Heart right ventricle (tissue), 16 donors: ENCODE results near the gene GALT. TPM values are rescaled to one million over a fixed set of nuclear protein-coding genes. Genes with fewer than 3 reads are reported as not detected.
"Not testable (repeated sequence)": the region's sequence is repeated elsewhere in the genome, so short reads cannot be mapped to it uniquely, and the experiment has no call there.

ENCODE experiments used
- ATAC-seq, 8 donors: fragments of 200-7000 bp; cut with Tn5 transposase; one replicate each; pipeline ENCODE4 v1.9.1; 2020; ENCODE audit warnings: mild to moderate bottlenecking in 8 of 8, moderate library complexity in 8 of 8, moderate number of reproducible peaks in 1 of 8
- DNase-seq, 2 donors: peaks; one replicate each; pipeline ENCODE4 v3.0.0-alpha.2; 2020
- H3K27ac ChIP-seq, 10 donors: fragments of 200-600 bp; sonication (generic) in 2 of 10; one replicate each; pipeline versions ENCODE4 v1.5.0 to v1.8.0; 2020 to 2022; ENCODE audit warnings: mild to moderate bottlenecking in 3 of 10
- H3K27me3 ChIP-seq, 7 donors: fragments of 200-600 bp; one replicate each; pipeline ENCODE4 v1.8.0; 2021 to 2022; ENCODE audit warnings: mild to moderate bottlenecking in 2 of 7
- H3K36me3 ChIP-seq, 9 donors: fragments of 200-600 bp; sonication (generic) in 1 of 9; one replicate each; pipeline versions ENCODE4 v1.5.0 to v1.8.0; 2020 to 2022; ENCODE audit warnings: mild to moderate bottlenecking in 2 of 9
- H3K4me1 ChIP-seq, 9 donors: fragments of 200-600 bp; sonication (generic) in 1 of 9; one replicate each; pipeline versions ENCODE4 v1.5.0 to v1.8.0; 2020 to 2022; ENCODE audit warnings: mild to moderate bottlenecking in 4 of 9
- H3K4me3 ChIP-seq, 10 donors: fragments of 200-600 bp; sonication (generic) in 2 of 10; one replicate each; pipeline versions ENCODE4 v1.5.0 to v1.8.0; 2020 to 2022; ENCODE audit warnings: mild to moderate bottlenecking in 7 of 10, moderate library complexity in 2 of 10
- H3K9me3 ChIP-seq, 11 donors: fragments of 200-600 bp in 10 of 11; sonication (generic) in 2 of 11; one replicate each; pipeline versions ENCODE4 v1.5.0 to v1.8.0; 2013 to 2022; ENCODE audit warnings: mild to moderate bottlenecking in 2 of 11, control low read depth in 1 of 11, moderate library complexity in 1 of 11
- CTCF ChIP-seq, 9 donors: fragments of 200-600 bp; sonication (generic) in 2 of 9; IDR thresholded peaks; one replicate each; pipeline versions ENCODE4 v1.5.0 to v1.8.0; 2021 to 2022; ENCODE audit warnings: antibody characterized with exemption in 9 of 9, mild to moderate bottlenecking in 5 of 9, moderate library complexity in 1 of 9
- WGBS, 2 donors: extraction: QIAGEN DNeasy Blood & Tissue Kit; methylation state at CpG; one replicate each; pipeline ENCODE4 v1.1.7; 2013; ENCODE audit warnings: inconsistent platforms in 1 of 2; 5-methylcytosine and 5-hydroxymethylcytosine counted together
- intact Hi-C, 10 donors: fragments of 100-400 bp; cut with DNase I; formaldehyde crosslinking; loops; one replicate each; pipeline versions ENCODE4 v1.11.1 to v1.14.2; 2022
- polyA plus RNA-seq, 2 donors: library from polyadenylated mRNA; stranded (reverse); fragments of 200-250 nt; gene quantifications; one replicate each; pipeline ENCODE4 v1.2.3, GENCODE V29; 2013
- total RNA-seq, 10 donors: library from RNA; stranded (reverse); fragmentation: NEBNext Ultra II Directional in 3 of 10; extraction: Animal tissue kit (Norgen Biotek cat#: 25700) in 3 of 10; gene quantifications; one replicate each; pipeline versions ENCODE4 v1.2.1 to v1.2.4, GENCODE V29; 2021 to 2023
- donor health status: Arrhythmogenic right ventricular cardiomyopathy.
- donor health status: ischemic (EF 13 %, LVEDD 7.1; RV severe dilation, severe dysfunction).
- donor health status: healthy with polysubstance abuse.
- donor health status: DM: no; HTN: yes; CAD: no.
- donor health status: DM: no; HTN: no; CAD: no.
- donor health status: ischemic (EF 25% LVEDD 6.9; RV normal size, moderate dysfunction).
- donor health status: ischemic (EF 25% LVEDD 5.7; RV mildly dilated, moderate dysfunction).
- donor health status: healthy.
- donor health status: DM: yes; HTN: yes; CAD: no.
- donor health status: Ischemic cardiomyopathy.
- donor health status: ischemic (EF 35%, LVEDD 5.7; RV mildly dilated, moderate dysfunction).
- donor health status: nonischemic (EF 11% LVEDD 7.7; RV severe dilation, severe dysfunction).
- donor health status: DM: yes; HTN: yes; CAD: no.
- donor health status: PGD.
- donor health status: ischemic (EF 29% LVEDD 5.4; RV normal size, mild dysfunction).
- donor health status: nonischemic (EF 23%, LVEDD 6.1; RV moderate dilation, normal function).

GALT gene
- total and polyA plus RNA-seq, 12 donors: 20.8 to 82.2 (median 44.2) TPM

DNA sequence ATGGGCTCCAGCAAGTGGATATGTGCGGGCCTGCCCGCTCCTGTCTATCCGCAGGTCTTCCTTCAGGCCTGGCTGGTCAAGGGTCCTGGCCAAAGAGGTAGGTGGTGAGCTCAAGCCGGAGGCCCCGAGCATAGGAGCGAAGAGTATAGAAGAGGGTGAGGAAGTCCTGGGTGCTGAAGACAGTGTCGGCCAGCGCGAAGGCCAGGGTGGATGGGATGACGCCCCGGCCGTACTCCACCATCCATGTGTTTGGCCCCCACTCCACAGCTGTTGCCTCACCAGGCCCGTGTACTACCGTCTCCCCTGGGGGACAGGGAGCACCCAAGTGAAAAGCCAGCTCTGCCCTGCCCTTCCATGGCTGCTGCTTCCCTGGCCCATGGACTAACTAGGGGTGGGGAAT, 10.9 kb upstream of the GALT start:
- no peak for ATAC-seq
- TF ChIP-seq CTCF (IDR thresholded peaks at IDR 0.05): no peak
- no peaks in the 10 kb centered on the region for H3K9me3 ChIP-seq
- peaks cover 0 to 5% (median 0%) of the 10 kb centered on the region in 7 donors for H3K27me3 ChIP-seq
- peaks cover 5 to 38% (median 27%) of the 10 kb centered on the region in 9 donors for H3K4me1 ChIP-seq
- H3K36me3 ChIP-seq: peaks cover 0 to 12% (median 0%) of the 10 kb centered on the region in 9 donors
- H3K4me3 ChIP-seq: no peak overlapping the region
- no peak for DNase-seq
- WGBS, 2 donors: 92 to 95% methylated on average over 14 of the region's 14 CpGs
- no peak overlapping the region for H3K27ac ChIP-seq
- intact Hi-C loops: loop anchor here in 4 of 10 donors (2.0 kb wide), 1 partner anchor 23 kb away; the partner anchor contains the start of gene RPP25L (in 4 of the 4)

- WGBS, 2 donors: 9 to 10% methylated on average over 23 of the region's 23 CpGs
- TF ChIP-seq CTCF (IDR thresholded peaks at IDR 0.05): no peak
- intact Hi-C loops: no loop called here
- H3K36me3 ChIP-seq: peaks cover 0 to 12% (median 0%) of the 10 kb centered on the region in 9 donors
- peak overlapping the region; percentile 66 to 96 (median 88) for H3K27ac ChIP-seq
- peak in 3 of 8 donors; percentile 11 to 28 (median 14) for ATAC-seq
- H3K4me3 ChIP-seq: peak overlapping the region; percentile 67 to 88 (median 76)
- no peak for DNase-seq
- H3K4me1 ChIP-seq: peaks cover 5 to 38% (median 27%) of the 10 kb centered on the region in 9 donors
- H3K9me3 ChIP-seq: no peaks in the 10 kb centered on the region
- H3K27me3 ChIP-seq: no peaks in the 10 kb centered on the region
These were observed 9.6 kb upstream of the GALT start for GRCh38 chr9:34636791-34637355.

- Histone ChIP-seq H3K4me3 (peak within 1 kb of the TSS; percentile 67 to 88 (median 76)), H3K4me1 (peaks cover 5 to 38% (median 27%) of the 10 kb centered on the region in 9 donors), H3K36me3 (peaks cover 0 to 12% (median 0%) of the 10 kb centered on the region in 9 donors), H3K27ac (peak within 1 kb of the TSS; percentile 66 to 96 (median 88)), H3K9me3 (no peaks in the 10 kb centered on the region), H3K27me3 (no peaks in the 10 kb centered on the region)
- ATAC-seq (peak; percentile 95 to 97 (median 96)), DNase-seq (peak; percentile 94 to 95)
- intact Hi-C loops: no loop called here
- TF ChIP-seq CTCF (IDR thresholded peaks at IDR 0.05): peak in 1 of 9 donors; percentile 5
- 0% methylated on average over 74 of the region's 74 CpGs for WGBS, 2 donors
These were observed 8.9 kb upstream of the GALT start, which contains the start of gene SIGMAR1 for GRCh38 chr9:34637356-34638137. Gene SIGMAR1 (minus strand): TSS chr9:34637787. CDS start chr9:34637697, 90 bp downstream.

DNA sequence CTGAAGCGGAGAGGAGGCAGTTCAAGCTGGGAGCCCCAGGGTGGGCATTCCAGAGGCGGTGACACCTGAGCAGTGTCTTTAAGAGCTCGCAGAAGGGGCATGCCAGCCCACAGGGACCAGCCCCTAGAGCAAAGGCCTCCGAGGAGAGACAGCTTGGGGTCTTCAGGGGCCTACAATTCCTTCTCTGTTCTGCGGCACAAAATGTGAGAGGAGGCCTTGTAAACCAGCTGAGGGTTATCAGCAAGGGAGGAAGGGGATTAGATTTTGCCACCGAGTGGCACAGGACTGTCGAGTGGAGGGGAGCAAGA, 8.4 kb upstream of the GALT start:
- intact Hi-C loops: no loop called here
- 17% methylated on average over 7 of the region's 7 CpGs for WGBS, 2 donors
- H3K9me3 ChIP-seq: no peaks in the 10 kb centered on the region

DNA sequence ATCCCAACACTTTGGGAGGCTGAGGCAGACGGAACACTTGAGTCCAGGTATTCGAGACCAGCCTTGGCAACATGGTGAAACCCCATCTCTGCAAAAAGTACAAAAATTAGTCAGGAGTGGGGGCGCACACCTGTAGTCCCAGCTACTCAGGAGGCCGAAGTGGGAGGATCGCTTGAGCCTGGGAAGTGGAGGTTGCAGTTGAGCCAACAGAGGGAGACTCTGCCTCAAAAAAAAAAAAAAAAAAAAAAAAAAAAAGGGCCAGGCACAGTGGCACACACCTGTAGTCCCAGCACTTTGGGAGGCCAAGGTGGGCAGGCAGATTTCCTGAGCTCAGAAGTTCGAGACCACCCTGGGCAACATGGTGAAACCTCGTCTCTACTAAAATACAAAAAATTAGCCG, 7.2 kb upstream of the GALT start:
- H3K27ac ChIP-seq, DNase-seq, intact Hi-C loops, H3K9me3 ChIP-seq, H3K27me3 ChIP-seq, ATAC-seq, H3K4me3 ChIP-seq: not testable (repeated sequence)
- WGBS, 2 donors: 86 to 91% methylated on average over 8 of the region's 8 CpGs
- Histone ChIP-seq H3K36me3 (peaks cover 0 to 12% (median 0%) of the 10 kb centered on the region in 9 donors), H3K4me1 (peaks cover 5 to 31% (median 26%) of the 10 kb centered on the region in 9 donors)

More for the DNA sequence above, 8.4 kb upstream of the GALT start:
- DNase-seq: no peak
- Histone ChIP-seq H3K36me3 (peaks cover 0 to 12% (median 0%) of the 10 kb centered on the region in 9 donors), H3K4me1 (peaks cover 5 to 38% (median 27%) of the 10 kb centered on the region in 9 donors), H3K4me3 (peak overlapping the region; percentile 67 to 88 (median 76)), H3K27ac (peak overlapping the region; percentile 66 to 96 (median 88)), H3K27me3 (no peaks in the 10 kb centered on the region)
- no peak for TF ChIP-seq CTCF (IDR thresholded peaks at IDR 0.05)
- ATAC-seq: peak in 2 of 8 donors; percentile 3 to 4
